Effector memory CD4-positive, alpha-beta T cell (primary cell): ENCODE measurements around the gene AQP2.

Experiments used
- DNase-seq, 3 donors: peaks; one replicate each; pipeline ENCODE4 v3.0.0-alpha.2; 2020
- H3K27ac ChIP-seq: 2 replicates; pipeline ENCODE4 v1.7.0; 2013; ENCODE audit warnings: mild to moderate bottlenecking, low read length, moderate library complexity; ENCODE audit not compliant: insufficient read depth, poor library complexity, severe bottlenecking
- H3K27me3 ChIP-seq: replicated peaks from 2 replicates; pipeline ENCODE4 v1.7.0; 2013; ENCODE audit warnings: mild to moderate bottlenecking, low read length; ENCODE audit not compliant: insufficient read depth, control insufficient read depth, poor library complexity, severe bottlenecking
- H3K36me3 ChIP-seq: 2 replicates; pipeline ENCODE4 v1.7.0; 2013; ENCODE audit warnings: mild to moderate bottlenecking, low read length, moderate library complexity; ENCODE audit not compliant: control insufficient read depth, insufficient read depth
- H3K4me1 ChIP-seq: 2 replicates; pipeline ENCODE4 v1.7.0; 2013; ENCODE audit warnings: low read length, mild to moderate bottlenecking; ENCODE audit not compliant: control insufficient read depth, insufficient read depth, poor library complexity, severe bottlenecking
- H3K4me3 ChIP-seq: 2 replicates; pipeline ENCODE4 v1.7.0; 2013; ENCODE audit warnings: low read length, low read depth, mild to moderate bottlenecking; ENCODE audit not compliant: insufficient read depth, poor library complexity, severe bottlenecking
- H3K9me3 ChIP-seq: 2 replicates; pipeline ENCODE4 v1.7.0; 2013; ENCODE audit warnings: mild to moderate bottlenecking, low read length, moderate library complexity; ENCODE audit not compliant: control insufficient read depth

Gene AQP2

GRCh38 chr12:49955899-49956662 is 5.5 kb downstream of the AQP2 start:
- Histone ChIP-seq H3K36me3 (no peaks in the 10 kb centered on the region), H3K4me1 (peaks cover 2% of the 10 kb centered on the region), H3K4me3 (no peak overlapping the region), H3K27ac (no peak overlapping the region), H3K27me3 (peaks cover 41% of the 10 kb centered on the region), H3K9me3 (no peaks in the 10 kb centered on the region)
- no peak for DNase-seq

GRCh38 chr12:49956663-49957569 is 6.4 kb downstream of the AQP2 start:
- H3K27ac ChIP-seq: no peak overlapping the region
- H3K4me1 ChIP-seq: peaks cover 5% of the 10 kb centered on the region
- H3K27me3 ChIP-seq: peaks cover 41% of the 10 kb centered on the region
- no peaks in the 10 kb centered on the region for H3K36me3 ChIP-seq
- no peaks in the 10 kb centered on the region for H3K9me3 ChIP-seq
- no peak overlapping the region for H3K4me3 ChIP-seq
- DNase-seq: no peak

GRCh38 chr12:49957570-49957967 is 7.0 kb downstream of the AQP2 start:
- Histone ChIP-seq H3K27ac (no peak overlapping the region), H3K4me3 (no peak overlapping the region), H3K27me3 (peaks cover 48% of the 10 kb centered on the region), H3K4me1 (peaks cover 5% of the 10 kb centered on the region), H3K9me3 (no peaks in the 10 kb centered on the region), H3K36me3 (no peaks in the 10 kb centered on the region)
- DNase-seq: no peak

GRCh38 chr12:49959685-49960473 is 9.3 kb downstream of the AQP2 start:
- H3K36me3 ChIP-seq: no peaks in the 10 kb centered on the region
- peaks cover 38% of the 10 kb centered on the region for H3K27me3 ChIP-seq
- DNase-seq: no peak
- H3K27ac ChIP-seq: no peak overlapping the region
- H3K4me1 ChIP-seq: peaks cover 5% of the 10 kb centered on the region
- H3K4me3 ChIP-seq: no peak overlapping the region
- no peaks in the 10 kb centered on the region for H3K9me3 ChIP-seq

- H3K4me3 ChIP-seq: no peak overlapping the region
- peaks cover 5% of the 10 kb centered on the region for H3K4me1 ChIP-seq
- no peaks in the 10 kb centered on the region for H3K36me3 ChIP-seq
- H3K9me3 ChIP-seq: no peaks in the 10 kb centered on the region
- no peak overlapping the region for H3K27ac ChIP-seq
- peaks cover 38% of the 10 kb centered on the region for H3K27me3 ChIP-seq
- DNase-seq: no peak
These were observed 10.1 kb downstream of the AQP2 start for GRCh38 chr12:49960474-49961110.

- Histone ChIP-seq H3K27me3 (peaks cover 36% of the 10 kb centered on the region), H3K9me3 (no peaks in the 10 kb centered on the region), H3K4me3 (no peak within 1 kb of the TSS), H3K36me3 (no peaks in the 10 kb centered on the region), H3K4me1 (peaks cover 5% of the 10 kb centered on the region), H3K27ac (no peak within 1 kb of the TSS)
- no peak for DNase-seq
These were observed 10.8 kb downstream of the AQP2 start, which contains the start of gene AQP5 for GRCh38 chr12:49961111-49961922. Gene AQP5, plus strand, starts transcription at chr12:49961872. Its CDS starts 146 bp downstream, at chr12:49962018.

- peaks cover 7% of the 10 kb centered on the region for H3K4me1 ChIP-seq
- H3K27ac ChIP-seq: no peak overlapping the region
- no peak overlapping the region for H3K4me3 ChIP-seq
- no peaks in the 10 kb centered on the region for H3K9me3 ChIP-seq
- H3K36me3 ChIP-seq: no peaks in the 10 kb centered on the region
- H3K27me3 ChIP-seq: peaks cover 36% of the 10 kb centered on the region
- DNase-seq: no peak
These were observed 11.6 kb downstream of the AQP2 start for GRCh38 chr12:49961993-49962764.

GRCh38 chr12:49962861-49963765 is 12.6 kb downstream of the AQP2 start:
- no peak overlapping the region for H3K4me3 ChIP-seq
- peaks cover 39% of the 10 kb centered on the region for H3K27me3 ChIP-seq
- H3K36me3 ChIP-seq: no peaks in the 10 kb centered on the region
- peaks cover 13% of the 10 kb centered on the region for H3K4me1 ChIP-seq
- DNase-seq: no peak
- H3K27ac ChIP-seq: no peak overlapping the region
- no peaks in the 10 kb centered on the region for H3K9me3 ChIP-seq
